ENCODE results near the gene TMPRSS11F.

Gene TMPRSS11F

DNA sequence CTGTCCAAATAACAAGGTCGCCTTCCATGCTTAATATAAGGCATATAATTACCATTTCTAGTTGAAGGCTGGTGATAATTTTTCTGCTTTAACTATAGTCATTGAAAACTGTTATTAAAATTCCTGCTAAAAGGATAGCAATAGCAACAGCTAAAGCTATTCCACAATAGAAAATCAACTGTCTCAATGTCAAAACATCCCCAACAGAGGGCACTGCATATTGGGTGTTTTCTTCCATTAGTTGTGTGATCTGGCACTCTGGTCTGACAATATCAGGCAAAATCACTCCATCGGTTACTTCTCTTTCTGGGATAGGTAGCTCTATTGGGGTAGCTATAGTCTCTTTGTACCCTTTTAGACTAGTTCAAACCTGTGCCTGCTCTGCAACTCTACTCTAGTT is 53.5 kb downstream of the TMPRSS11F start:
- DNase-seq = no peak

DNA sequence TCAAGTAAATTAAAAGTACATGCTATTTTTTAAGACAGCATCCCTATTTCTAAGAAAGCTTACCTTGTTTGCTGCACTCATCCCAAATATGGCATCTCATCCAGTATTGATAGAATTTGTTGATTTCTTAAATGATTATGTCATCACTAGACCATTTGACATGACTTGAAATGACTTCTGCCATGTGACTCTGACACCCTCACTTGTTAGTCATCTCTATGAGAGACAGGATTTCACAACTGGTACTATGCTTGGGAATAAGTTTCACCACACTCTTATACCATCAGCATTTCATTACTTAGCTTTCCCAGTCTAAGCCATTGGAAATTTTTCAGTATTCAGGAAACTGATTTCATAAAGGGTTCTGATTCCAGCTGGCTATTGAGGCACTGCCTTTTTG is 55.3 kb downstream of the TMPRSS11F start:
- DNase-seq = no peak

DNA sequence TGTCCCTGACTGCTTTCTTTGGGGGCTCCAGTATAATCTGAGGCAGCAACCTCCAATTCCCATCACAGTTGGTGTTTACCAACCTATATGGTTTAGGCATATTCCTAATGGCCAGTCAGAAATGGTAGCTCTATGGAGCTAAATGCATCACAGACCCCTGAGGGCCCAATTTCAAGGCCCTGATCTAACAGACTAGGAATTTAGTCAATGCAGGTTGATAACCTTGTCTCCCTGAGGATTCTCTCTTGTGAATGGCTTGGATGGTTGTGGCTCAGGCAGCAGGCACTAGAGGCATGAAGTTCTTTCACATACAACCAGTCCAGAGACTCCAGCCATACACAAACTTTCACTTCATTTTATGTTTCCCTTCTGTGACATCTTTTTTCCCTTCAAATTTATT is 59.4 kb downstream of the TMPRSS11F start:
- no peak for DNase-seq

DNA sequence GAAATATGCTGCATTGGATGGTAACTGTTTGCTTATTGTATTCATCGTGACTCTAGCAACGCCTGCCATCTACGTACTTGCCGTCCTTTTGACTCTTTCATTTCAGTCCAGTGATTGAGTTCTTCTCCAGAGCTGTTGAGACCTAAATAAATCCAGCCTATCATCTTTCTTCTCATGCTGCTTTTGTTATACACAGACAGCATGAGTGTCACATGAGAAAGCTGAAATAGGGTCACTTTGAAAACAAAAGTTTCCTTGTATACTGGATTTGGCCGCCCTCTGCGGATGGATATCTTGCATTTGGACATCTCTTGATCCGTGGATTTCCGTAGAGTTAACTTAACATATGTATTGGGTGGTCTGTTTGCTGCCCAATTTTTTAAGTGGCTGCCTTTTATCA is 67.2 kb downstream of the TMPRSS11F start:
- DNase-seq = no peak

DNA sequence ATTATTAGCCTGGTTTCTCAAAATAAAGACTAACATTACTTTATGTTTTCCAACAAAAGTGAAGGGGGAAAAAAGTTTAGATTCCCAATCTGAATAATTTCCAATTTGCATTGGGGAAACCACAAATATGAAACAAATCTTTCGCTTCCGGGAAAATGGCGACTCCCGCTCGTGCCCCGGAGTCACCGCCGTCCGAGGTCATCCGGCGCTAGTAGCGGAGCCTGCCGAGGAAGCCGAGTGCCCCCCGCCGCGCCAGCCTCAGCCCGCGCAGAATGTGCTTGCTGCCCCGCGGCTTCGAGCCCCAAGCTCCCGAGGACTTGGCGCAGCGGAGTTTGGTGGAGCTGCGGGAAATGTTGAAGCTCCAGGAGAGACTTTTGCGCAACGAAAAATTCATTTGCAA is 91.4 kb downstream of the TMPRSS11F start:
- no peak for DNase-seq

DNA sequence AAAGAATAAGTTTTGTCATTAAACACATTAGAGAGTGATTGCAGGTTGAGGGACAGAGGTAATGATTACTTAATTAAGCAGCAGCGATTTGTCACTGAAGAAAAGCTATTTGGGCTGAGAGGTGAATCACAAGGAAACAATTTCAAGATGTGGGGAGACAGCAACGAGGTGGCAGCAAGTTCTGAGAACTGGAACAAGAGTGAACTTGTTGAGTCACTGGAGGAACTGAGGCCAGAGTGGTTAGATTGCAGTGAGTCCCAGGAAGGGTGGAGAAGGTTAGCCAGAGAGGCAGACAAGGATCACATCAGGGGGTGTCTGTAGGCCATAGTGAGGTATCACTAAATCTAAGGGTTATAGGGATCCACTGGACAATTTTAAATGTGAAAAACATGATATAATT is 108.5 kb downstream of the TMPRSS11F start:
- DNase-seq = no peak

DNA sequence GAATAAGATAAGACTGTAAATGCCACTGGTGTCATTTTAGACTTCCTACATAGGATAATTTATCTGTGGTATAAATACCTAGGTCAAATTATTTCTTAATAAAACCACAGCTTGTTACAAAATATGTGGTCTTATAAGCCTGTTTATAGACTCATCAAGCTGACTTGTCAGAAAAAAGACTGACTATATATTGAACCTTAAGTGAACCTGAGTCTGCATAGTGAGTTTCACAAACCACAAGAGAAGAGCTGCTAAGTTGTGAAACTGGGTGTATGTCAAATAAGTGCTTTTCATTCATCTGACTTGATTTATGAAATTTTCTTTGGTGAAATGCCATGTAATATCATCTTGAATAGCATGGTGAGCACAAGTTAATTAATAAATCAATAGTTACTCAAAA is 118.0 kb downstream of the TMPRSS11F start:
- DNase-seq = no peak

Data from NCI-H2081 treated with DMSO at 0.1 percent for 48 hours (cell line).